Measurements from ENCODE around the gene UGT3A2.

DNA sequence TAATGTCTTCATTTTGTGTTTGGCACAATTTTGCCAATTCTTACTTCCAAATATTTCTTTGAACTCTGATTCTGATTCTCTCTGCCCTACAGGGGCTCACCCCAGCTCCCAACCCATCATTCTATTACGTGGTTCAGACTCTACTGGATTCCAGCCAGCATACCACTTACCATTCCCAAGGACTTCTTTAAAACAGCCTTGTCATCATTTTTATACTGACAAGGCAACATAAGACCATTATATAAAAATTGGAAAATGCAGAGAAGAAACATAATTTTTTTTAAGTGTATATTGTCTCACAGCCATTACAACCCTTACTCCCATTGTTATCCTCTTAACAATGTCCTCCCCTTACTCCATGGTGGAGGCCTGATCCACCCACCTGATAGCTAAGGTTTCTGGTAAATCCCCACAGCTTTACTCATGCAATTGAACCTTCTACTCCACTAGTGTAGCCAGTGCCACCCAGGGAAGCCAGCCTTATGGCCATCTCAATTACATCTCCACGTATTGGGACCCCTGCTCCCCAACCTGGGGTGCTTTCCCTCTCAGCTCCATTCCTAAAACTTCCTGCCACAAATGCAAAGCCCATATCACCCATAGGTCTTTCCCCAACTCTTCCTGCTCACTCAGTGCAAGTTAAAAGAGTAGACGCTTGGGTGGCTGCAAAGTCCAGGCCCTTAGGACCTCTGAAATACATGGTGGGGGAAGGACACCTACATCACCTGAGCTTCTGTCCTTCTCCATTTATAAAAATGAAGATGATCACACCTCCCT, 19.1 kb downstream of the UGT3A2 start:
- TF ChIP-seq POLR2AphosphoS5 (IDR thresholded peaks at IDR 0.05; ENCODE audit: low read depth, low read length) (no peak), POLR2A (IDR thresholded peaks at IDR 0.05; ENCODE audit: low read depth, low read length) (no peak)

All from GM12891 (cell line).